IPS DF 4.7 (cell line): Measurements from ENCODE around the gene ZNF467.
A peak's percentile ranks its signal among the peaks of the same experiment; 100 is the strongest.

Source experiments
- DNase-seq: peaks from one replicate; pipeline ENCODE4 v3.0.0-alpha.2; 2013; ENCODE audit warnings: low spot score; ENCODE audit errors: extremely low read depth

Gene ZNF467

DNA sequence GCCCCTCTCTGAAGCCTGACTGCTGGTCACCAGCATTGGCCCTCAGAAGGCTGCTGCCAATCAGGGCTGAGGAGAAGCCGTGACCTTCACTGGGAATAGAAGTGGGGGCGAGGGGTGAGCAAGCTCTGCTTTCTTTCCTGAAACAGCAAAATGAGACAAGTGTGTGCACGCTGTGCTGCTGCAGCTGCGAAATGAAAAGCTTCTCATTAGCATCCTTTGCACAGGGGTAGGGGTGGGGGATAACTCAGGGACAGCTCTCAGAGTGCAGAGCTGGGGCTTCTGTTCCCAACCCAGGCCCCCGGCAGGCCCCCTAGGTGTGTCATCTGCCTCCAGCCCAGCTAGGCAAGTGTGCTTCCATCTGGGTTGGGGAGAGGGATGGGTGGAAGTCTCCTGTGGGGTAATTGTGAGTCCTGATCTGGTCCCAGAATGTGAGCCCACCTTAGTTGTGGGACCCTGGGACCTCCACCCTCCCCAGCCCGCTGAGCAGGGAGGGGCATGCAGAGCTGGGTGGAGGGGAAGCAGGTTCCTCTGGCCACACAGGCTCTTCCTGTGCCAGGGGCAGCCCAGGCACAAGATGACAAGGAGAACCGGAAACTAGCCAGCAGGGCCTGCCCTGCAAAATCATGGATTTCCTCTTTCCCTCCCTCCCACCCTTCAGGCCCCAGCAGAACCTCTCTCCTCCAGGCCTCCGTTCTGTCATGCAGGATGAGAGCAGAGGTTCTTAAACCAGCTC, 22.2 kb downstream of the ZNF467 start:
- DNase-seq = no peak

- DNase-seq = no peak
Measured at GRCh38 chr7:149750122-149750845, 23.1 kb downstream of the ZNF467 start.

GRCh38 chr7:149748076-149748874, 25.1 kb downstream of the ZNF467 start:
- no peak for DNase-seq

- DNase-seq = no peak
Measured at GRCh38 chr7:149743476-149744255, 29.7 kb downstream of the ZNF467 start.

GRCh38 chr7:149742075-149742701, 31.2 kb downstream of the ZNF467 start:
- DNase-seq = peak; percentile 69

DNA sequence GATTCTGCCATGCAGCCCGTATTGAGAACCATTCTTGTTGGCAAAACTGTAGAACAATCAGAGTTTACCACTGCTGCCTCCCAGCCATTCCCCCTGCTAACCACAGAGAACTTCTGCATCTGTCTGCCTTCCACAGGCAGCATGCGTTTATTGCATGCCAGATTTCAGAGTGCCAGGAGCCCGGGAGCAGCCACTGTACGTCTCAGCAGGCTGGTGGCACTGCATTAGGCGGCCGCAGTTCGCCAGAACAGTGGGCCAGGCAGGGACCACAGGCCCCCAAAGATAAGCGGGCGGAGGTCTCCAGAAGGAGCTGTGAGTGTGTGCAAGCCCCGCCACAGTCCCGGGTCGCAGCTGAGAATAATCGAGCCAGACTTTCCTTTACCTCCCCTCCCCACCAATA, 31.8 kb downstream of the ZNF467 start:
- no peak for DNase-seq

- no peak for DNase-seq
Measured at GRCh38 chr7:149736478-149737360, 36.7 kb downstream of the ZNF467 start.

GRCh38 chr7:149735779-149736477, 37.5 kb downstream of the ZNF467 start:
- DNase-seq = no peak

DNA sequence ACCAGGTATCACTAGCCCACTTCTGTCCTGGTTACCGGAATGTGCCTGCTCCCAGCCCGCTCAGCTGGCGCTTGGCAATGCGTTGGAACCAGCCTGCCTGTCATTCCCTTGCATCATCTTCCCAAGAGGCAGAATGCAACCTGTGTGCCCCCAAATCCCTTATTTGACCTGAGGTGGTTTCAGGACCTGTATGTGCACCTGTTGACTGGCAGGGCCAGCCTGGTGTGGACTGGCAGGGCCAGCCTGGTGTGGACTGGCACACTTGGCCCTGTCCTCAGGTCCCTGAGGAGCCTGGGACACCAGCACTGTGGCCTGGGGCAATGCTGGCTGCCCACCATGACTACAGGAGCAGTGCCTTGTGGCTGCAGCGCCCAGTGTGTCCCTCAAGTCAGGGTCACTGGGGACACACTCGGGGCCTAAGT, 38.2 kb downstream of the ZNF467 start:
- no peak for DNase-seq

DNA sequence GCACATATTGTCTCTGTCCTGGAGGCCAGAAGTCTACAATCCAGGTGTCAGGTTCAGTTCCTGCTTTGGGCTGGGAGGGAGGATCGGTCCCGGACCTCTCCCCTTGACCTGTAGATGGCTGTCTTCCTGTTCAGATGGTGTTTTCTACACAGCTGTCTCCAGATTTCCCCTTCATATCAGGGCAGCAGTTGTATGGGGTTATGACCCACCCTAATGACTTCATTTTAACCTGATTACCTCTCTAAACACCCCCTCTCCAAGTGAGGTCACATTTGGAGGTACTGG, 38.7 kb downstream of the ZNF467 start:
- no peak for DNase-seq

- DNase-seq = no peak
Measured at GRCh38 chr7:149733924-149734790, 39.2 kb downstream of the ZNF467 start.

DNA sequence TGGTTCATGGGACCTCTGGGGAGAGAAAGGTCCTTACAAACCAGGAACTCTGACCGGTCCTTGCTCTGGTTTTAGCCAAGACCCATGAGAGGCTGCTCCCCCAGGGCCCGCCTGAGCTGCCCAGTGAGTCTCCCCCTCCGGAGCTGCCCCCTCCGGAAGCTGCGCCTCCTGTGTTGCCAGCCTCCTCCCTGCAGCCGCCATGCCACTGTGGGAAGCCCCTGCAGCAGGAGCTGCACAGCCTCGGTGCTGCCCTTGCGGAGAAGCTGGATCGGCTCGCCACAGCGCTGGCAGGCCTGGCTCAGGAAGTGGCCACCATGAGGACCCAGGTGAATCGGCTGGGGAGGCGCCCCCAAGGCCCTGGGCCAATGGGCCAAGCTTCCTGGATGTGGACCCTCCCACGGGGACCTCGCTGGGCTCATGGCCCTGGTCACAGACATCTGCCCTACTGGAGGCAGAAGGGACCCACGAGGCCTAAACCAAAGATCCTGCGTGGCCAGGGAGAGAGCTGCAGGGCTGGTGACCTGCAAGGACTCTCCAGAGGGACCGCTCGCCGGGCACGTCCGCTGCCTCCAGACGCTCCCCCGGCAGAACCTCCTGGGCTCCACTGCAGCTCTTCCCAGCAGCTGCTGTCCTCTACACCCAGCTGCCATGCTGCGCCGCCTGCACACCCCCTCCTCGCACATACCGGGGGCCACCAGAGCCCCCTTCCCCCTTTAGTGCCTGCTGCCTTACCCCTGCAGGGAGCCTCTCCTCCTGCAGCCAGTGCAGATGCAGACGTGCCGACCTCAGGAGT, 40.1 kb downstream of the ZNF467 start:
- DNase-seq = no peak

GRCh38 chr7:149732611-149733010, 40.8 kb downstream of the ZNF467 start:
- DNase-seq = no peak

DNA sequence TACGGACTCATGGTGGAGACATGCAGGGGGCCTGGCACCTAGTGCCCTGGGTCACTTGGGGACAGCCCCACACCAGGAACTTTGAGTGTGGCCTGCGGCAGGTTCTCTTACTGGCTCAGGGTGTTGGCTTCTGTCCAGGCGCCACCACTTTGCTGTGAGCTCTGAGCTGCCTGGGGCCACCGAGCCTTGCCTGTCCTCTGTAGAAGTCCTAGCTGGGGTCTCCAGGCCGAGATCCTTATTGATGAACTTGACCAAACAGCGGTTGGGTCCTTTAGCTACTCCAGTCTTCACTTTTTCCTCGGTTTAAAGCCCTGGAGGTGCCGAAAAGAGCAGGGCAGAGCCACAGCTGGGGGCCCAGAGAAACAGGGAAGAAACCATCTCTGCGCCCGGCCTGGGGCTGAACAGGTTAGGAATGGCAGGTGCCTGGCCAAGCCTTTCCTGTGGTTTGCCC, 41.3 kb downstream of the ZNF467 start:
- no peak for DNase-seq

DNA sequence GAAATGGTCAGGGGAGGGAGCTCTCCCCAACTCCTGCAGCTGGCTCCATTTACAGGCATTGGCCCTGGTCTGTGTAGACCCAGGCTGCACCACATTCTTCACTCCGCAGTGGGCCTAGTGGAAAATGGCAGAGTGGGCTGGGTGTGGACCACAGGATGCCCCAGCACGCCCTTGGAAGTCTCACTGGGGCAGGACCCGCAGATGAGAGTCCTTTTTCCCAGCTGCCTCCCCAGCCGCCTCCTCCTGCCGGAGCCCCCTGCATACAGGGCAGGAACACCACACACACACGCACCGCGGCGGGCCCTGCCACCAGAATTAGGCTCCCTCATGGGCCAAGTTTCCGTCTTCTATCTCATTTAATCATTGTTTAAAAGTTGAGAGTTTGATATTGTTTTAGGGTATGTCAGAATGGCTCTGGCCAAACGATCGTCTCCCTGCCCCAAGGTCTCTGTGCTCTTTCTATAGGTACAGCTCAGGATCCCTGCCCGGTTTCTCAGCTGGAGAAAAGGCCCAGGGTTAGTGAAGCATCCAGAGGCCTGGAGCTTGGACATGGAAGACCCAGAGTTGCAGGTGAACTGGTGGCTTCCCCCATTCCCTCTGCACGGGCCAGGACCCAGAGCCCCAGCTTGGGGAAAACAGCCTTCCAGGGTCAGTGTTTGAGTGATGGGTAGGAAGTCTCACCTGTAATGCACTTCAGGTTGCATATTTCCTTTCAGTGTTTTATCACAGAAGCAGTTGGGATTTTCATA, 42.0 kb downstream of the ZNF467 start:
- DNase-seq = no peak

GRCh38 chr7:149729983-149730801, 43.2 kb downstream of the ZNF467 start:
- DNase-seq = no peak
